Aorta (tissue), 5 donors: Measurements from ENCODE around the gene NAXE. TPM values are rescaled to one million over a fixed set of nuclear protein-coding genes. Genes with fewer than 3 reads are reported as not detected.
A peak's percentile ranks its signal among the peaks of the same experiment; 100 is the strongest.
"Not testable (repeated sequence)": the region's sequence is repeated elsewhere in the genome, so short reads cannot be mapped to it uniquely, and the experiment has no call there.

ENCODE experiments used
- ATAC-seq: fragments of 200-7000 bp; cut with Tn5 transposase; one replicate; pipeline ENCODE4 v1.9.1; 2022; ENCODE audit warnings: moderate library complexity; ENCODE audit not compliant: low FRiP score
- DNase-seq, 2 donors: peaks; one replicate each; pipeline ENCODE4 v3.0.0-alpha.2; 2020
- H3K27ac ChIP-seq, 2 donors: one replicate each; pipeline ENCODE4 v1.5.1; 2013; ENCODE audit warnings: low read length in 2 of 2, mild to moderate bottlenecking in 2 of 2, moderate library complexity in 2 of 2, control low read depth in 1 of 2, inconsistent platforms in 1 of 2, low read depth in 1 of 2
- H3K27me3 ChIP-seq, 2 donors: one replicate each; pipeline ENCODE4 v1.6.1; 2013; ENCODE audit warnings: control low read depth in 1 of 2, low read length in 1 of 2, mild to moderate bottlenecking in 1 of 2, moderate library complexity in 1 of 2; ENCODE audit not compliant: insufficient read depth in 2 of 2, control insufficient read depth in 1 of 2
- H3K36me3 ChIP-seq, 2 donors: one replicate each; pipeline ENCODE4 v1.6.1; 2013; ENCODE audit warnings: control low read depth in 1 of 2, low read length in 1 of 2, mild to moderate bottlenecking in 1 of 2; ENCODE audit not compliant: insufficient read depth in 2 of 2, control insufficient read depth in 1 of 2
- H3K4me1 ChIP-seq, 2 donors: one replicate each; pipeline ENCODE4 v1.6.1; 2013; ENCODE audit warnings: low read length in 2 of 2, control low read depth in 1 of 2, mild to moderate bottlenecking in 1 of 2, moderate library complexity in 1 of 2; ENCODE audit not compliant: insufficient read depth in 2 of 2, control insufficient read depth in 1 of 2
- H3K4me3 ChIP-seq, 2 donors: one replicate each; pipeline ENCODE4 v1.5.1; 2013; ENCODE audit warnings: low read length in 2 of 2, control low read depth in 1 of 2, mild to moderate bottlenecking in 1 of 2
- H3K9me3 ChIP-seq: one replicate; pipeline ENCODE4 v1.6.1; 2013; ENCODE audit warnings: mild to moderate bottlenecking, low read length; ENCODE audit not compliant: control insufficient read depth
- WGBS, 2 donors: extraction: QIAGEN DNeasy Blood & Tissue Kit; methylation state at CpG; one replicate each; pipeline ENCODE4 v1.1.7; 2013; 5-methylcytosine and 5-hydroxymethylcytosine counted together
- intact Hi-C, 2 donors: fragments of 100-400 bp; cut with DNase I; formaldehyde crosslinking; loops; one replicate each; pipeline versions ENCODE4 v1.14.2 to v1.15.0; 2022
- polyA plus RNA-seq, 2 donors: library from polyadenylated mRNA; stranded (reverse); fragments of 200-250 nt; gene quantifications; one replicate each; pipeline ENCODE4 v1.2.3, GENCODE V29; 2013
- total RNA-seq, 2 donors: library from RNA; stranded (reverse); fragmentation: NEBNext Ultra II Directional; extraction: Animal tissue kit (Norgen Biotek cat#: 25700); gene quantifications; one replicate each; pipeline ENCODE4 v1.2.1, GENCODE V29; 2021
- donor health status: healthy with polysubstance abuse.
- donor health status: Bipolar disorder and iron deficiency.
- donor health status: DM: no; HTN: no; CAD: no.
- donor health status: DM: no; HTN: no; CAD: no.
- donor health status: DM: yes; HTN: yes; CAD: no.

Gene NAXE
- total and polyA plus RNA-seq, 4 donors: 41.5 to 69.4 (median 56.8) TPM

- DNase-seq: peak in 1 of 2 donors; percentile 45
- no peak for ATAC-seq
- Histone ChIP-seq H3K36me3 (peaks cover 0 to 5% of the 10 kb centered on the region in 2 donors), H3K9me3 (no peaks in the 10 kb centered on the region), H3K4me3 (peak overlapping the region; percentile 56), H3K27ac (peak overlapping the region in 1 of 2 donors; percentile 43), H3K27me3 (no peaks in the 10 kb centered on the region), H3K4me1 (no peaks in the 10 kb centered on the region)
- intact Hi-C loops: loop anchor here in 1 of 2 donors (10.0 kb wide), 1 partner anchor 217 kb away; no protein-coding TSS in a partner anchor
- 65 to 67% methylated on average over 12 of the region's 12 CpGs for WGBS, 2 donors
Measured at GRCh38 chr1:156601892-156602291, 10.3 kb downstream of the NAXE start.

- 29 to 35% methylated on average over 10 of the region's 10 CpGs for WGBS, 2 donors
- no peak for ATAC-seq
- Histone ChIP-seq H3K27ac (no peak overlapping the region), H3K27me3 (no peaks in the 10 kb centered on the region), H3K4me3 (no peak overlapping the region), H3K4me1 (no peaks in the 10 kb centered on the region), H3K36me3 (no peaks in the 10 kb centered on the region), H3K9me3 (no peaks in the 10 kb centered on the region)
- intact Hi-C loops: loop anchor here in 1 of 2 donors (10.0 kb wide), 1 partner anchor 218 kb away; no protein-coding TSS in a partner anchor
- DNase-seq: no peak
Measured at GRCh38 chr1:156602557-156602993, 11.0 kb downstream of the NAXE start.

GRCh38 chr1:156607344-156607743 lies 15.8 kb downstream of the NAXE start:
- not testable (repeated sequence) for H3K27me3 ChIP-seq, H3K36me3 ChIP-seq, H3K27ac ChIP-seq, ATAC-seq, H3K4me3 ChIP-seq, H3K4me1 ChIP-seq, DNase-seq, H3K9me3 ChIP-seq
- 81 to 82% methylated on average over 4 of the region's 4 CpGs for WGBS, 2 donors
- intact Hi-C loops: loop anchor here in 1 of 2 donors (10.0 kb wide), 1 partner anchor 223 kb away; no protein-coding TSS in a partner anchor

- Histone ChIP-seq H3K4me3 (no peak overlapping the region), H3K9me3 (no peaks in the 10 kb centered on the region), H3K27me3 (no peaks in the 10 kb centered on the region), H3K36me3 (no peaks in the 10 kb centered on the region), H3K4me1 (no peaks in the 10 kb centered on the region), H3K27ac (no peak overlapping the region)
- intact Hi-C loops: loop anchor here (2.0 to 10.0 kb wide), 4 partner anchors 23 to 223 kb away; no protein-coding TSS in a partner anchor
- DNase-seq (peak in 1 of 2 donors; percentile 40), ATAC-seq (peak; percentile 87)
- WGBS, 2 donors: 29 to 31% methylated on average over 7 of the region's 7 CpGs
Measured at GRCh38 chr1:156608036-156608674, 16.6 kb downstream of the NAXE start.

- Histone ChIP-seq H3K9me3 (no peaks in the 10 kb centered on the region), H3K4me1 (no peaks in the 10 kb centered on the region), H3K27ac (no peak overlapping the region), H3K27me3 (no peaks in the 10 kb centered on the region), H3K36me3 (no peaks in the 10 kb centered on the region), H3K4me3 (no peak overlapping the region)
- intact Hi-C loops: loop anchor here (2.0 to 10.0 kb wide), 4 partner anchors 24 to 224 kb away; no protein-coding TSS in a partner anchor
- WGBS, 2 donors: 43% methylated on average over 6 of the region's 6 CpGs
- DNase-seq (peak in 1 of 2 donors; percentile 61), ATAC-seq (no peak)
Measured at GRCh38 chr1:156608981-156609380, 17.4 kb downstream of the NAXE start.

GRCh38 chr1:156610072-156610471 lies 18.5 kb downstream of the NAXE start:
- not testable (repeated sequence) for H3K36me3 ChIP-seq, H3K4me3 ChIP-seq, H3K4me1 ChIP-seq, H3K27me3 ChIP-seq, H3K27ac ChIP-seq, H3K9me3 ChIP-seq, ATAC-seq
- DNase-seq: peak in 1 of 2 donors; percentile 20
- intact Hi-C loops: loop anchor here in 1 of 2 donors (10.0 kb wide), 1 partner anchor 225 kb away; no protein-coding TSS in a partner anchor
- 89 to 91% methylated on average over 9 of the region's 9 CpGs for WGBS, 2 donors

GRCh38 chr1:156612666-156613065 lies 21.1 kb downstream of the NAXE start:
- Histone ChIP-seq H3K4me3 (no peak overlapping the region), H3K9me3 (no peaks in the 10 kb centered on the region), H3K27me3 (no peaks in the 10 kb centered on the region), H3K4me1 (no peaks in the 10 kb centered on the region), H3K36me3 (no peaks in the 10 kb centered on the region), H3K27ac (no peak overlapping the region)
- no peak for DNase-seq
- ATAC-seq: no peak
- WGBS, 2 donors: 73 to 76% methylated on average over 3 of the region's 3 CpGs
- intact Hi-C loops: loop anchor here in 1 of 2 donors (10.0 kb wide), 1 partner anchor 228 kb away; no protein-coding TSS in a partner anchor

GRCh38 chr1:156615946-156616345 lies 24.4 kb downstream of the NAXE start:
- 25 to 29% methylated on average over 4 of the region's 4 CpGs for WGBS, 2 donors
- DNase-seq (peak in 1 of 2 donors; percentile 46), ATAC-seq (peak; percentile 45)
- no peaks in the 10 kb centered on the region for H3K4me1 ChIP-seq
- H3K27me3 ChIP-seq: peaks cover 0 to 1% of the 10 kb centered on the region in 2 donors
- no peak overlapping the region for H3K27ac ChIP-seq
- intact Hi-C loops: loop anchor here in 1 of 2 donors (10.0 kb wide), 1 partner anchor 231 kb away; no protein-coding TSS in a partner anchor
- H3K36me3 ChIP-seq: no peaks in the 10 kb centered on the region
- no peaks in the 10 kb centered on the region for H3K9me3 ChIP-seq
- no peak overlapping the region for H3K4me3 ChIP-seq
